Activated effector memory CD4-positive, alpha-beta T cell treated with anti-CD3 and anti-CD28 coated beads, Interleukin-2, amount 50 U/mL, for 16 hours (primary cell): Measurements from ENCODE around the gene HECTD1.
"Not testable (repeated sequence)": the region's sequence is repeated elsewhere in the genome, so short reads cannot be mapped to it uniquely, and the experiment has no call there.

Source experiments
- DNase-seq: peaks from one replicate; pipeline ENCODE4 v3.0.0-alpha.2; 2020

HECTD1 gene

DNA sequence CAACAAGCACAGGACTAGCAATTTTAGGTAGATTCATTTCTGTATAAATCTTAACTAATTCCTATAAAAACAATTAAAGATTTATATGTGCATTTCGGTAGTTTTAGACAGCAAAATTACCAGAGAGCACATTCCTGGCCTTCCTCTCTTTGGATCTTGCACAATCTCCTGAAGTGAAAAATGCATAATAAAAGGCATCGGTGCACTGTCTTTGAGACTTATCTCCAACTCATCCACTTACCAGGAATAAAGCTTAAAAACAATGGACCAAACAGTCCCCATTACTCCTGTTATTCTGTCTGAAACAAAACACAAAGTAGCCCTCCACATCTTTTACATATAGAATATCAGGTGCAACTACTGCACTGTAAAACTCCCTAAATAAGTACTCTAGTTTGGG lies 69.3 kb downstream of the HECTD1 start:
- DNase-seq = no peak

DNA sequence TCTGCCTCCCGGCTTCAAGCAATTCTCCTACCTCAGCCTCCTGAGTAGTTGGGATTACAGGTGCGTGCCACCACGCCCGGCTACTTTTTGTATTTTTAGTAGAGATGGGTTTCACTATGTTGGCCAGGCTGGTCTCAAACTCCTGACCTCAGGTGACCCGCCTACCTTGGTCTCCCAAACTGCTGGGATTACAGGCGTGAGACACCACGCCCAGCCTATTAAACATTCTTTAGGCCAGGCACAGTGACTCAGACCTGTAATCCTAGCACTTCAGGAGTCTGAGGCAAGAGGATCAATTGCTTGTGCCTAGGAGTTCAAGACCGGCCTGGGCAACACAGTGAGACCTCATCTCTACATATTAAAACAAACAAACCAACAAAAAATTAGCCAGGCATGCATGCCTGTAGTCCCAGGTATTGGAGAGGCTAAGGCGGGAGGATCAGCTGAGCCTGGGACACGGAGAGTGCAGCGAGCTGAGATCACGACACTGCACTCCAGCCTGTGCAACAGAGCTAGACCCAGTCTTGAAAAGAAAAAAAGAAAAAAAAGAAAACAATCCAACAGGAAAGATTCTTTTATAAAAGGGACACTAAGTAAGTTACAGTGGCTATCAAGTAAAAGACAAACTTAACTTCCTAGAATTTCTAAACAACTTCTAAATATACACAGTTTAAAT lies 70.2 kb downstream of the HECTD1 start:
- DNase-seq = no peak

DNA sequence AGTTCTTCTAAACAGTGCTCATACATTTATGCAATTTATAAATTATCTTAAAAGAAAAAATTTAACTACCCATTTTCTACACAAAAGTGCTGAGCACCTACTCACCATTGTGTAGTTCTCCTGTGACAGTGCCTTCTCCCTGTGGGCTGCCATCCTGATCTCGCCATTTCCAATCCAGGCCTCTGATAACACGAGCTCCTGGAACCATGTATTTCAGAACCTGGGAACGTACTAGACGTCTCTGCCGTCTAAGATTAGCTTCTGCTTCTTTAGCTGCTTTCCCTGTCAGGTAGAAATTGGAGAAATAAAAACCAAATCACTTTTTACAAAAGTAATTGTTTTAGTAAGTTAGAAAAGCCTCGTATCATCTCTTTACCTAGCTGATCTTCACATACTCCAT lies 74.5 kb downstream of the HECTD1 start:
- DNase-seq = no peak

DNA sequence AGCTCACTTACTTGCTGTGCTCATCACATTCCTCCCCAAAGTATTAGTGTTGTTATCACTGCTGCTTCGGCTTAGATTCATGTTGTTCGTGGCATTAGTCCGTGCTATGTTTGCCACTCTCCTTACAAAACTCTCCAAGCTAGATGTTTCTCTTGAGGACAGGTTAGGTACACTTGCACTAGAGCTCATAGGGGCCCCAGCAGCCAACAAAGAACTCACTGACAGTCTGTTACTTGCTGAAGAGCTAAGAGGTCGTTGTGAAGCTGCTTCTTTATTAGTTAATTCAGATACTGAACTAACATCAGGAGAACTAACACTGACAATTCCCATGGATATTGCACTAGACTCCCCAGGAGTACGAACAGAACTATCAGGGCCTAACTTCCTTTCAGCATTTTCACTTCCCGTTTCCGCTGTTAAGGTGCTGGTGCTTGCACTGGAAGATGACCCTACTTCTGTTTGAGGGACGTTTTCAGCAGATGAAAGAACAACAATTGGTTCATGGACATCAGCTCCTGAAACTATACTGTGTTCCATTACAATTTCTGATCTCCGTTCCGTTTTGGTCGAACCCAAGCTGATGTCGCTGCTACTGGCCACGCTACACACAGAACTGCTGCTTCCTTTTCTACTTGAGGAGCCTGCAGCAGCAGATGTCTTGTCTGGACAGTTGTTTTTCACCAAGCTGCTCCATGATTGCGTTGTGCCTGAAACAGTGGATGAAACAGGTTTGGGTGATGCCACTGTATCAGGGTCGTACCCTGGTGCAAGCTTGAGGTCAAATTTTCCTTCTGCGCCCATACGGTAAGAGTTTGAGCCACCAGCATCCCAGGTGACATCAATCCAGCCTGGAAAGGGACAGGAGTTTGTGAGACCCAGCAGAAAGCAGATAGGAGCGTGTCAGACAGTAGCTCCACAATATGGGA lies 78.7 kb downstream of the HECTD1 start:
- DNase-seq = no peak

DNA sequence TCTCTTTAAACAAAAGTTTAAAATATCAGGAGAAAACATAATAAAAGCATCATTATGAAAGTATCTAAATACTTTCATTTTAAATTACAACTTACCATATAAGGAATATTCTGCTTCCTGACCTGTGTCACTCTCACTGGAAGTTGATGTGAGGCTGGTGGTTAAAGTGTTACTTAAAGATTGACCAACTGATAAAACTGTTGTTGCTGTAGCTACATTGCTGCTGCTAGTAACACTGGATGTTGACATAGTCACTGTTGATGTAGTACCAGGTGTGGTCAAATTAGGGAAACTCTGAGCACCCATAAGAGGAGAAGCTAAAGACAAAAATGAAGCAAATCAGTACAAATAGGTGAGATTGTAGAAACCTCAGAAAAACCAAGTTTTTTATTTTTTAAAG lies 79.9 kb downstream of the HECTD1 start:
- DNase-seq = no peak

DNA sequence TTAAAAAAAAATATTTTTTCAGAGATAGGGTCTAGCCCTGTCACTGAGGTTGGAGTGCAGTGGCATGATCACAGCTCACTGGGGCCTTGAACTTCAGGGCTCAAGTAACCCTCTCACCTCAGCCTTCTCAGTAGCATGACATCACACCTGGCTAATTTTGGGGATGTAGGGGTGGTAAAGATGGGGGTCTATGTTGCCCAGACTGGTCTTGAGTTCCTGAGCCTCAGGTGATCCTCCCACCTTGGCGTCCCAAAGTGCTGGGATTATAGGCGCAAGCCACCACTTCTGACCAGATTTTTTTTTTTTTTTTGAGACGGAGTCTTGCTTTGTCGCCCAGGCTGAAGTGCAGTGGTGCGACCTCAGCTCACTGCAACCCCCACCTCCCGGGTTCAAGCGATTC lies 80.9 kb downstream of the HECTD1 start:
- DNase-seq = no peak

DNA sequence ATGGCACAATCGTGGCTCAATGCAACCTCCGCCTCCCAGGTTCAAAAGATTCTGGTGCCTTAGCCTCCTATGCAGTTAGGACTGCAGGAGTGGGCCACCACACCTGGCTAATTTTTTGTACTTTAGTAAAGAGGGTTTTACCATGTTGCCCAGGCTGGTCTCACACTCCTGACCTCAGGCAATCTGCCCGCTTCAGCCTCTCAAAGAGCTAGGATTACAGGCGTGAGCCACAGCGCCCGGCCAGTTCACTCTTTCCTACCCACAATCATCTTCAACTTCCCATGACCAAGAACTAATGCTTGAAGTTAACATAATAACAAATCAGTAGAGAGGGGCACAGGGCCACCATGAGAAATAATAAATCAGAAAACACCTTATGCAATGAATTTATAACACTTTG lies 82.4 kb downstream of the HECTD1 start:
- DNase-seq = no peak

DNA sequence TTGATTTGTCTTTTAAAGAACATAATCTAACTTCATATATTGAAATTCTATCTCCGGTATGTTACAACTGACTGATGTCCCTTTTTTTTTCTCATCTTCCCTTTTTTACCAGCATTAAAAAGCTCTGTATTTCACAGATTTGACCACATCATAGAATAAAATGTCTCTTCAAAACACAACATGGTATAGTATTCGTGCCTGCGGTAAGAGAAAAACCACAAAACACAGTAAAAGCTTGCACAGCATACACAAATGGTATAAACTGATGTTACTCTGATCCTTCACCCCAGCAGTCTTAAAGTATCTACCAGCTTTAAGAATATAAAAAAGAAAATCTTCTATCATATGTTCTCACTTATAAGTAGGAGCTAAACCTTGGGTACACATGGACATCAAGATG lies 83.4 kb downstream of the HECTD1 start:
- DNase-seq = no peak

DNA sequence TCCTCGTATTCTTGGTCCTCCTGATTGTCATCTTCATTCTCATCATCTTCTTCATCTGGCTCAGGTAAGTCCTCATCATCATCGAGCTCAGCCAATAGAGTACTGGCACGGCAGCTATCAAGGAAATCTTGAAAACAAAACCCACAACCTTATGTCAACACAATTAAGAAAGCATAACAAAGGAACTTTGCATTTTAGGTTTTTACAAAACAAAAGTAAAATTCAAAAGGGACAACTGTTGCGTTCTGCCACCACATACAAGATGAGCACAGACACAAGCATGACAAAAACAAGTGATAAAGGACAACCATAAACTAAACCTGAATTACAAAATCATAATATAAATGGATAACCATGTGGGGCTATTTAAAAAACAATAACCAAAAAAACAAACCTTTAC lies 84.7 kb downstream of the HECTD1 start:
- no peak for DNase-seq

DNA sequence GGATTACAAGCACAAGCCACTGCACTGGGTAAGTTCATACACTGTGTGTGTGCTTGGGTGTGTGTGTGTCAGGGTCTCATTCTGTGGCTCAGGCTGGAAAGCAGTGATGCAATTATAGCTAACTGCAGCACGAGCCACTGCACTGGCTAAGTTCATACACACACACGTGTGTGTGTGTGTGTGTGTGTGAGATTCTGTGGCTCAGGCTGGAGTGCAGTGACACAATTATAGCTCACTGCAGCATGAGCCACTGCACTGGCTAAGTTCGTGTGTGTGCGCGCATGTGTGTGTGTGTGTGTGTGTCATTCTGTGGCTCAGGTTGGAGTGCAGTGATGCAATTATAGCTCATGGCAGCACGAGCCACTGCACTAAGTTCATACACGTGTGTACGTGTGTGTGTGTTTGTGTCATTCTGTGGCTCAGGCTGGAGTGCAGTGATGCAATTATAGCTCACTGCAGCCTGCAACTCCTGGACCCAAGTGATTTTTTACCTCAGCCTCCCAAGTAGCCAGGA lies 85.4 kb downstream of the HECTD1 start:
- no peak for DNase-seq

DNA sequence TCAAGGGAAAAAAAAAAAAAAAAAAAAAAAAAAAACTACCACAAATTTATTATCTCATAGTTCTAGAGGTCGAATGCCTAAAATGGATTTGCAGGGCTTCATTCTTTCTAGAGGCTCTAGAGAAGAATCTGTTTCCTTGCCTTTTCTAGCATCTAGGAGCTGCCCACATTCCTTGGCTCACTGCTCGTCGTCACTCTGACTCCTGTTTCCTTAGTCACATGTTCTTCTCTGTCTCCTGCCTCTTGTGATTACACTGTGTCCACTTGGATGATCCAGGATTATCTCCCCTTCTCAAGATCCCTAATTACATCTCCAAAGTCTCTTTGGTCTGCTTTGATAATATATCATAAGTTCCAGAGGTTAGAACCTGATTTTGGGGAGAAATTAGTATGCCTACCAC lies 88.7 kb downstream of the HECTD1 start:
- no peak for DNase-seq

DNA sequence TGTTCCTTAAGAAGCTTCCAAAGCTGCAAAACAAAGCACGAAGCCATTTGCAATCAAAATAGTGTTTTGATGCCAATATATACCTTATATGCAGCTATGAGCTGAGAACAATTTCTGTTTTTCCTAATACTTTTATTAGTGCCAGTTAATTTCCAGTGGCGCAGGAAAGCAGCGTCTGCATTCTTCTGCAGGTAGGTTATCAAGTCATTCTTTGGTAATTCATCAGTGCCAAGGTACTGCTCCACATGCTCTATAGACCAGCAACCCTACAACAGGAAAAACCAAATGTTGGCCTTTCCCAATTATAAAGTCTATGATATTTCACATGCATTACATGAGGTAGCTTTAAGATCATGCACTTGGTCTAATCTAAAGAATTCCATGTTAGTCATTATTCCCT lies 93.8 kb downstream of the HECTD1 start:
- no peak for DNase-seq

DNA sequence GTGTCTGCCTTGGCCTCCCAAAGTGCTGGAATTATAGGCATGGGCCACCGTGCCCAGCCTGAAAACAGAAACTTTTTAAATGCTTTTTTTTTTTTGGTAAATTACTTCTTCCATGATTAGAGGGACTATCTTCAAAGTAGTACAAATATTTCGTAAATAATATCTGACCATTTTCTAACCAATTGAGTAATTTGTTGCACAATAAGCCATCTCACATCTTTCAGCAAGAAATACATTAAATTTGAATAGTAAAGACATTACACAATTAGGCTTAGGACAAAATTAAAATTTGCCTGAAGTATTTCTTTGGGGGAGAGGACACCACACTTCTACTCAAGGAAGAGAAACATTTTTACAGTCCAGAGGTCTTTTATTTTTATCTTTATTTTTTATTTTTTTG lies 96.7 kb downstream of the HECTD1 start:
- no peak for DNase-seq

DNA sequence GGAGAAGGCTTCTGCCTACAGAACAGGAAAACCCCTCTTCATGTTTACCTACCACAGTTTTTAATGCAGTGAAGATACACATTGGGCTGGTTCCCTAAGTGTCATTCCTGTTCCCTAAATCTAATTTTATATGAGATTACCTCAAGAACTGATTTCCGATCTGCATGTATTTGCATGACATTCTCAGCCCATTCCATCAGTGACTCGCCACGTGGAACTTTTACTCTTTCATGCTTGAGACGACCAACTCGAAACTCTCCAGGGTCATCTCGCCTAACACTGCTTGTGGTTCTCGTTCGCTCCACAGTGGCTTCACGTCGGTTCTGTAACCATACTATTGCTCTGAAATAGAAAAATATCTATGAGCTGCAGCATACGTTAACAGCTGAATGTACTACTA lies 98.3 kb downstream of the HECTD1 start:
- DNase-seq = no peak

DNA sequence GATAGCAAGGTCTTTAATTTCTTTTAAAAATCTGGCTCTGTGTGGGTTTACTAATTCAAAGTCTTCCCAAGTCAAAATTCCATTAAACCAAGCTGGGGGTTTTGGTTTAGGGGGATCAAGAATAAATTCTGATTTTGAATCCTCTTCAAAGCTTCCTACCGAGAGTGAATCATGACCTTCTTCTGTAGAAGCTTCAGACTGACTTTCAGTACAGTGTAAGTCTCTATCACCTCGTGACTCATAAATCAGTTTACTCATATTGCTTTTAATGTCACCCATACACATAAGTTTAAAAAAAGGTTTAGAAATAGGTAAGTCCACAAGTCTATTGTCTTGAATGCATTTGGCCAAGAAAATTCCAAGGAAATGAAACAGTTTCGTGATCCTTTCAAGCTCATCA lies 100.8 kb downstream of the HECTD1 start:
- no peak for DNase-seq

DNA sequence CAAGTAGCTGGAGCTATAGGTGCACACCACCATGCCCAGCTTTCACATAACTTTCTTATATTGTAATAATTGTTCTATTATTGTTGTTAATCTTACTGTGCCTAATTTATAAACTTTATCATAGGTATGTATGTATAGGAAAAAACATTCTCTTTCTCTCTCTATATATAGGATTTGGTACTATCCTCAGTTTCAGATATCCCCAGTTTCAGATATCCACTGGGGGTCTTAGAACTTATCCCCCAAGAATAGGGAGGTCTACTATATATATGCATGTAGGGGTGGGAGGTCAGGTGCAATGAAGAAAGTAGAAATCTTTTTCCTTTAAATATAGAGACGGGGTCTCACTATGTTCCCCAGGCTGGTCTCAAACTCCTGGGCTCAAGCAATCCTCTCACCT lies 110.5 kb downstream of the HECTD1 start:
- DNase-seq = no peak

DNA sequence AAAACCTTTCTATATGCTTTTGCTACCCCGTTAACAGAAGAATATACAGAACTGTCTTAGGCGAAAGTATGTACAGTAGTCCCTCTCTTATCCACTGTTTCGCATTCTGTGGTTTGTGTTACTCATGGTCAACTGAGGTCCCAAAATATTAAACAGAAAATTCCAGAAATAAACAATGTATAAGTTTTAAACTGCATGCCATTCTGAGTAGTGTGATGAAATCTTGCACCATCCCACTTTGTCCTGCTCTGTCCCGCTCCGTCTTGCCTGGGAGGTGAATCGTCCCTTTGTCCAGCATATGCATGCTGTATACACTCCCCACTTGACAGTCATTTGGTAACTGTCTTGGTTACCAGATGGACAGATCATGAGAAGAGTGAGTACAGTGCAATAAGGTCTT lies 111.3 kb downstream of the HECTD1 start:
- no peak for DNase-seq

DNA sequence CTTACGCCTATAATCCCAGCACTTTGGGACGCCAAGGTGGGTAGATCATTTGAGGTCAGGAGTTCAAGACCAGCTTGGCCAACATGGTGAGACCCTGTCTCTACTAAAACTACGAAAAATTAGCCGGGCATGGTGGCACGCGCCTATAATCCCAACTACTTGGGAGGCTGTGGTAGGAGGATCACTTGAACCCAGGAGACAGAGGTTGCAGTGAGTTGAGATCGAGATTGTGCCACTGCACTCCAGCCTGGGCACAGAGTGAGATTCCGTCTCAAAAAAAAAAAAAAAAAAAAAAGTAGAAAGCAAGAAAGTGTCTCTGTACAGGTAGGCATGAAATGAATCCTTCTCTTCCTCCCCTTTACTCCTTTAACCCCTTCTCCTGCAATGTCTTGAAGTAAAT lies 111.8 kb downstream of the HECTD1 start:
- not testable (repeated sequence) for DNase-seq

DNA sequence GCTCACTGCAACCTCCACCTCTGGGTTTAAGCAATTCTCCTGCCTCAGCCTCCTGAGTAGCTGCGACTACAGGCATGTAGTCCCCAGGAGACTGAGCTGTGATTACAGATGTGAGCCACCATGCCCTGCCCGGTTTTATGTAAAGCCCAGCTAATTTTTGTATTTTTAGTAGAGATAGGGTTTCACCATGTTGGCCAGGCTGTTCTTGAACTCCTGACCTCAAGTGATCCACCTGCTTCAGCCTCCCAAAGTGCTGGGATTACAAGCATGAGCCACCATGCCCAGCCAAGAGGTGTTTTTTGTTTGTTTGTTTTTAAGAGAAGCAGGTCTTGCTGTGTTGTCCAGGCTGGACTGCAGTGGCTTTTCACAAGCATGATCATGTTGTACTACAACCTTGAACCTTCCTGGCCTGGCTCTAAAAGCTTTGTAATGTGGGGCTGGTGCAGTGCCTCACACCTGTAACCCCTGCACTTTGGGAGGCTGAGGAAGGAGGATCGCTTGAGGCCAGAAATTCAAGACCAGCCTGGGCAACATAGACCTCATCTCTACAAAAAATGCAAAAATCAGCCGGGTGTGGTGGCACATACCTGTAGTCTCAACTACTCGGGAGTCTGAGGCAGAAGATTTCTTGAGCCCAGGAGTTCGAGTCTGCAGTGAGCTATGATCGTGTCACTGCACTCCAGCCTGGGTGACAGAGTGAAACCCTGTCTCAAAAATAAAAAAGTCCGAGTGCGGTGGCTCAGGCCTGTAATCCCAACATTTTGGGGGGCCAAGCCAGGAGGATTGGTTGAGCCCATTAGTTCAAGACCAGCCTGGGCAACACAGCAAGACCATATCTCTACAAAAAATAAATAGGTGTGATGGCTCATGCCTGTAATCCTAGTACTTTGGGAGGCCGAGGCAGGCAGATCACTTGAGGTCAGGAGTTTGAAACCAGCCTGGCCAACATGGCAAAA lies 113.4 kb downstream of the HECTD1 start:
- DNase-seq = not testable (repeated sequence)

DNA sequence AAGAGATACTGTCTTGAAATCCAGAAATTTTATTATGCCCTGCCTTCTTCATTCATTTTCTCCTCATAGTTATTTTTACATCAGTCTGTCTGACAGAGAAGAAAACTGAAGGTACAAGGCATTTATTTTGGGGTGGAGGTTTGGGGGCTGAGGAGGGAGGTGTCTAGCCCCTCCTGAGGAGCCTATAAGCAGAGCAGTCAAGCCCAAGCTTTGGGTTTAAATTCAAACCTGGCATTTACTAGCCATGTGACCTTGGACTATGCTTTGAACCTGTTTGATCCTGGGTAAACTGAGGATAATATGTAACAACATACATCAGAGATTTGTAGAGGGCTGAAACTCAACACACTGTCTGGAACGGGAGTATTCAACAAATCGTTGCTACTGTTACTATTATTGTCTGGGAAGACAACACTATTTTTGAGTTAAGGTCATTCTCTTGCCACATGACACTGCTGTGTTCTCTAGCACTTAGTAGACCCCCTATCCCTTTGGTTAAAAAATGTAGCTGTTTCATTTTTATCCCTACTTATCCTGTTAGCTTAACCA lies 115.4 kb downstream of the HECTD1 start:
- no peak for DNase-seq

DNA sequence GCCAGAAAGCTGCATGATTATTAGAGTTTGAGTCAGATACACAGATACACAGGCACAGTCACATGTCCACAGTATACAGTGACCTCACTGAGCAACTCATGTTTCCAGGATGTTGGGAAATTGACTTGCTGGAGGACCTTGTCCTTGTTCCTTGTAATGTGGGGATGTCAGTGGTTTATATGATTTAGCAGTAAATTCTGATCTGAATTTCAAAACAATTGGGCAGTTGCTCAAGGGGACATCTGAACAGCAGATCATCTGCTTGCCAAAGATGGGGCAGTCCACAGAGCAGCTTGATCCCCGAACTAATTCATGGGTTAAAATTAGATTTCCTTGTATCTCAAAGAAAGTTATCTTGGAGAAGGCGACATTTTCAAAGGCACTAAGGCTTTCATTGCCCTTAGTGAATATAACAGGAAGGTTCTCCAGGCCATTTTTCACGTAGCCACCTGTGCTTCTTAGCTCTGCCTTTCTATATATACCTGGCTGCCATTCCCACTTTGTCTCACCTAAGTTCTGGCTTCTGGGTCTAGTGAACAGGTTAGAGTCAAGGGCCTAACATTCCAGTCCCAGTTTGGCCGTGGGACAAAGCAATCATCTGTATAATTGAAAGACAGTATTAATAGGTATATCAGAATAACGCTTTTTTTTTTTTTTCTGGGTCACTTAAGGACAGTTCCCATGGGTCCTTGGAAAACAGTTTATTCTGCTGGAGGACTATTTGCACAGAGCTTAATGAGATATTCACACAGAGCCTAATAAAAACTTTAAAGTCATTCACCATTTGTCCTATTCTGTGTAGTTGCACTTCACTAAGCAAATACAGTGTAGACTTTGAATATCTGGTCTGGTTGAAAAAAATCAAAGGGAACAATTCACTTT lies 116.5 kb downstream of the HECTD1 start:
- no peak for DNase-seq

DNA sequence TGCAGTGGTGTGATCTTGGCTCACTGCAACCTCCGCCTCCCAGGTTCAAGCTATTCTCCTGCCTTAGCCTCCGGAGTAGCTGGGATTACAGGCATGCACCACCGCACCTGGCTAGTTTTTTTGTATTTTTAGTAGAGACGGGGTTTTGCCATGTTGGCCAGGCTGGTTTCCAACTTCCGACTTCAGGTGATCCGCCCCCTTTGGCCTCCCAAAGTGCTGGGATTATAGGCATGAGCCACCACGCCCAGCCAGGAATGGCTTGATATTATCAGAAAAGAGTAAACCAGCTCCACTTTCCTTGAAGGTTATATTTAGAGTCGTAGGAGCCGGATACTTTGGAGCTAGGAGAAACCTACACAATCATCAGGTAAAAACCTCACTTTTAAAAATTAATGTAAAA lies 121.1 kb downstream of the HECTD1 start:
- not testable (repeated sequence) for DNase-seq
